Measurements from ENCODE around the gene SIT1. TPM values are rescaled to one million over a fixed set of nuclear protein-coding genes. Genes with fewer than 3 reads are reported as not detected.

Gene SIT1
- total RNA-seq, 2 experiments from 2014 or later = 18.4 to 19.2 TPM

DNA sequence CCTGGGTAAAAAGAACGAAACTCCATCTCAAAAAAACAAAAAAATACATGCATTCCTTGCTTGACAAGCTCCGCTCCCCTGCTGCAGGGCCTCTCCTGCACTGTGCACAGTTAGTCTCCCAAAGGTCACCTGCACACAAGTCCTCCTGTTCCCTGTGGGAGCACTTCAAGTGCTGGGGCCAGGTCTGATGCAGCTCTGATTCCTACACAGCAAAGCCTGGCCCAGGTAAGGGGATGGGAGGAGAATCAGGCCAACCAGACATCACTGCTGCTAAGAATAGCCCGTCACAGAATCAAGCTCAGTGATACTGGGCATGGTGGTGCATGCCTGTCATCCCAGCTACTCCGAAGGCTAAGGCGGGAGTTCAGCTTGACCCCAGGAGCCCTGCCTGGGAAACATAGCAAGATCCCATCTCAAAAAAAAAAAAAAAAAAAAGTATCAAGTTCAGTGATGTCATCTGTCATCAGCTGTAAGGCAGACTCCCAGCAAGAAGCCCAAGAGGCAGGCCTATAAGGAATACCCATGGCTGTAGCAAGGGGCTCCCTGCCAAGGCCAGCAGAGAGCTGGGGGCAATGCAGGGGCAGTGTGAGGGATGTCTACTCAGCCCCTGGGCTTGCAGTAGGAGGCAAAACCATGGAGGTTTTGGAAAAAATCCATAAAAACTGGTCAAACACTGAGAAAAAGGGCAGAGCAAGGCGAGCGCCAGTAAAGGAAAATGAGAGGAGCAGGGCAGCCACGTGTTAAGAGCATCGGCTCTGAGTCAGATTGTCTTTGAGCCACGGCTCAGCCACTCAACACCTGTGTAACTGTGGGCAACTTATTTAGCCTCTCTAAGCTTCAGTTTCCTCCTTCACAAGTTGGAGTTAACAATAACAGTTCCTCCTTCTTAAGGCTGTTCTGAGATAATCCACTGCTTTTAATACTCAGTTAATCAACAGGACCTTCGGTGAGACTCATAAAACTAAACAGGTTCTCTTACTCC, 35.8 kb upstream of the SIT1 start:
- no peak overlapping the region for H3K27ac Mint-ChIP-seq

GRCh38 chr9:35685506-35685905, 34.8 kb upstream of the SIT1 start:
- ChIA-PET CTCF (interaction anchor here (3.5 kb wide), 1 partner anchor 11 kb away, joined by 17 read pairs; no protein-coding TSS in a partner anchor), POLR2A (interaction anchor here (2.0 kb wide), 1 partner anchor 11 kb away, joined by 5 read pairs; no protein-coding TSS in a partner anchor)
- Mint-ChIP-seq H3K27ac (no peak overlapping the region), H3K4me1 (ENCODE audit: low read depth) (peaks cover 13% of the 10 kb centered on the region), H3K27me3 (no peaks in the 10 kb centered on the region), H3K9me3 (no peaks in the 10 kb centered on the region), H3K36me3 (ENCODE audit: low read depth) (no peaks in the 10 kb centered on the region), H3K4me3 (no peak overlapping the region)
- intact Hi-C loops (cut with DNase I, micrococcal nuclease) = loop anchor here in 1 of 2 experiments (2.0 kb wide), 1 partner anchor 17 kb away; no protein-coding TSS in a partner anchor
- Histone ChIP-seq H3K4me3 (ENCODE audit: low read length) (no peak overlapping the region), H3K9me3 (ENCODE audit: control insufficient read depth in 1 of 2, insufficient read depth in 1 of 2, low read length in 2 of 2) (no peaks in the 10 kb centered on the region), H3K36me3 (ENCODE audit: insufficient read depth, low read length) (no peaks in the 10 kb centered on the region), H3K27ac (ENCODE audit: low read depth in 1 of 2, low read length in 2 of 2) (no peak overlapping the region), H3K4me1 (ENCODE audit: insufficient read depth, low read length) (peaks cover 17% of the 10 kb centered on the region), H3K27me3 (ENCODE audit: control insufficient read depth in 1 of 2, insufficient read depth in 2 of 2, low read length in 2 of 2) (no peaks in the 10 kb centered on the region)
- ATAC-seq (ENCODE audit: poor library complexity) (no peak), DNase-seq (no peak)
- TF ChIP-seq, protein P1, sequence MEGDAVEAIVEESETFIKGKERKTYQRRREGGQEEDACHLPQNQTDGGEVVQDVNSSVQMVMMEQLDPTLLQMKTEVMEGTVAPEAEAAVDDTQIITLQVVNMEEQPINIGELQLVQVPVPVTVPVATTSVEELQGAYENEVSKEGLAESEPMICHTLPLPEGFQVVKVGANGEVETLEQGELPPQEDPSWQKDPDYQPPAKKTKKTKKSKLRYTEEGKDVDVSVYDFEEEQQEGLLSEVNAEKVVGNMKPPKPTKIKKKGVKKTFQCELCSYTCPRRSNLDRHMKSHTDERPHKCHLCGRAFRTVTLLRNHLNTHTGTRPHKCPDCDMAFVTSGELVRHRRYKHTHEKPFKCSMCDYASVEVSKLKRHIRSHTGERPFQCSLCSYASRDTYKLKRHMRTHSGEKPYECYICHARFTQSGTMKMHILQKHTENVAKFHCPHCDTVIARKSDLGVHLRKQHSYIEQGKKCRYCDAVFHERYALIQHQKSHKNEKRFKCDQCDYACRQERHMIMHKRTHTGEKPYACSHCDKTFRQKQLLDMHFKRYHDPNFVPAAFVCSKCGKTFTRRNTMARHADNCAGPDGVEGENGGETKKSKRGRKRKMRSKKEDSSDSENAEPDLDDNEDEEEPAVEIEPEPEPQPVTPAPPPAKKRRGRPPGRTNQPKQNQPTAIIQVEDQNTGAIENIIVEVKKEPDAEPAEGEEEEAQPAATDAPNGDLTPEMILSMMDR (IDR thresholded peaks at IDR 0.05) = no peak

More for the DNA sequence above, 35.8 kb upstream of the SIT1 start:
- ATAC-seq (ENCODE audit: poor library complexity) = no peak
- no peaks in the 10 kb centered on the region for H3K9me3 ChIP-seq (ENCODE audit: control insufficient read depth in 1 of 2, insufficient read depth in 1 of 2, low read length in 2 of 2)
- no peaks in the 10 kb centered on the region for H3K36me3 Mint-ChIP-seq (ENCODE audit: low read depth)
- TF ChIP-seq, protein P1 (IDR thresholded peaks at IDR 0.05) = no peak
- no peaks in the 10 kb centered on the region for H3K27me3 Mint-ChIP-seq
- DNase-seq = no peak
- peaks cover 23% of the 10 kb centered on the region for H3K4me1 ChIP-seq (ENCODE audit: insufficient read depth, low read length)
- POLR2A ChIA-PET = interaction anchor here (2.0 kb wide), 1 partner anchor 10 kb away, joined by 5 read pairs; no protein-coding TSS in a partner anchor
- peaks cover 22% of the 10 kb centered on the region for H3K4me1 Mint-ChIP-seq (ENCODE audit: low read depth)
- no peaks in the 10 kb centered on the region for H3K9me3 Mint-ChIP-seq
- no peak overlapping the region for H3K4me3 Mint-ChIP-seq
- no peaks in the 10 kb centered on the region for H3K27me3 ChIP-seq (ENCODE audit: control insufficient read depth in 1 of 2, insufficient read depth in 2 of 2, low read length in 2 of 2)
- no peaks in the 10 kb centered on the region for H3K36me3 ChIP-seq (ENCODE audit: insufficient read depth, low read length)
- intact Hi-C loops (cut with DNase I, micrococcal nuclease) = no loop called here
- CTCF ChIA-PET = interaction anchor here (1.8 to 3.5 kb wide), 2 partner anchors 10 to 11 kb away, joined by 14 to 17 read pairs; no protein-coding TSS in a partner anchor
- no peak overlapping the region for H3K27ac ChIP-seq (ENCODE audit: low read depth in 1 of 2, low read length in 2 of 2)
- H3K4me3 ChIP-seq (ENCODE audit: low read length) = no peak overlapping the region

DNA sequence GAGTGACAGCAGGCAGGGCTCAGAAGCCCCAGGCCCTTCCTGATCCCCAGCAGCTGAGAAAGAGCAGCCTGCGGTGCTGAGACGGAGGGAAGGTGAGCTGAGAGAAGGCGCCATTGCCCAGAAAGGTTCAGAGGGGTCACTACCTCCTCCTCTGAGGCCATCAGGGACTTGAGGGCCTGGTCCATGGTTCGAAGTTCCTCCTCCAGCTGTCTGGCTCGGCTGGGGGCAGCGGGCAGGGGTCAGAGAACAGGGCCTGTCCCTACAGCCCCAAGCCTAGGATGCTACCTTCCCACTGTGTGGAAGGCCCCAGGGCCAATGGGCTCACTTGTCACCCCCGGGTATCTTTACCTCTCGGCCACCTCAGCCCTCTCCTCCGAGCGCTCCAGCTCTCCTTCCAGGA, 34.2 kb upstream of the SIT1 start:
- DNase-seq = no peak
- no peaks in the 10 kb centered on the region for H3K9me3 ChIP-seq (ENCODE audit: control insufficient read depth in 1 of 2, insufficient read depth in 1 of 2, low read length in 2 of 2)
- intact Hi-C loops (cut with DNase I, micrococcal nuclease) = loop anchor here in 1 of 2 experiments (2.0 kb wide), 1 partner anchor 16 kb away; no protein-coding TSS in a partner anchor
- H3K27ac ChIP-seq (ENCODE audit: low read depth in 1 of 2, low read length in 2 of 2) = no peak overlapping the region
- Mint-ChIP-seq H3K36me3 (ENCODE audit: low read depth) (no peaks in the 10 kb centered on the region), H3K4me3 (no peak overlapping the region), H3K27ac (no peak overlapping the region), H3K9me3 (no peaks in the 10 kb centered on the region), H3K4me1 (ENCODE audit: low read depth) (peaks cover 13% of the 10 kb centered on the region), H3K27me3 (no peaks in the 10 kb centered on the region)
- CTCF ChIA-PET = interaction anchor here (3.5 kb wide), 1 partner anchor 12 kb away, joined by 17 read pairs; no protein-coding TSS in a partner anchor
- POLR2A ChIA-PET = interaction anchor here (2.0 kb wide), 1 partner anchor 12 kb away, joined by 5 read pairs; no protein-coding TSS in a partner anchor
- TF ChIP-seq, protein P1 (IDR thresholded peaks at IDR 0.05) = no peak
- H3K4me3 ChIP-seq (ENCODE audit: low read length) = no peak overlapping the region
- H3K27me3 ChIP-seq (ENCODE audit: control insufficient read depth in 1 of 2, insufficient read depth in 2 of 2, low read length in 2 of 2) = no peaks in the 10 kb centered on the region
- peaks cover 12% of the 10 kb centered on the region for H3K4me1 ChIP-seq (ENCODE audit: insufficient read depth, low read length)
- ATAC-seq (ENCODE audit: poor library complexity) = no peak
- H3K36me3 ChIP-seq (ENCODE audit: insufficient read depth, low read length) = no peaks in the 10 kb centered on the region

Measured in CD4-positive, alpha-beta T cell (primary cell).